ENCODE data around the gene DIAPH2. TPM values are rescaled to one million over a fixed set of nuclear protein-coding genes. Genes with fewer than 3 reads are reported as not detected.

Gene DIAPH2
- total and polyA plus RNA-seq, 8 donors, result 1.9 to 10.0 (median 5.9) TPM

- intact Hi-C loops (cut with DNase I), result no loop called here
- no peaks in the 10 kb centered on the region for H3K4me1 ChIP-seq
- no peaks in the 10 kb centered on the region for H3K36me3 ChIP-seq
- no peak for FAIRE-seq
- H3K27me3 ChIP-seq, result no peaks in the 10 kb centered on the region
- no peaks in the 10 kb centered on the region for H3K9me3 ChIP-seq
- H3K4me3 ChIP-seq, result no peak overlapping the region
- no peak for TF ChIP-seq CTCF (IDR thresholded peaks at IDR 0.05)
- no peak for DNase-seq
- ATAC-seq, result no peak
- H3K27ac ChIP-seq, result no peak overlapping the region
- 68 to 86% methylated on average over 4 of the region's 4 CpGs for WGBS, 2 donors
Observed at GRCh38 chrX:97311066-97311778, 626.6 kb downstream of the DIAPH2 start.

GRCh38 chrX:97314345-97314744, 629.7 kb downstream of the DIAPH2 start:
- Histone ChIP-seq H3K27ac (no peak overlapping the region), H3K4me1 (no peaks in the 10 kb centered on the region), H3K4me3 (no peak overlapping the region), H3K36me3 (no peaks in the 10 kb centered on the region), H3K27me3 (no peaks in the 10 kb centered on the region), H3K9me3 (no peaks in the 10 kb centered on the region)
- no peak for TF ChIP-seq CTCF (IDR thresholded peaks at IDR 0.05)
- intact Hi-C loops (cut with DNase I), result no loop called here
- FAIRE-seq, result no peak
- no peak for DNase-seq
- 45 to 81% methylated on average over 1 of the region's 1 CpG for WGBS, 2 donors
- no peak for ATAC-seq

DNA sequence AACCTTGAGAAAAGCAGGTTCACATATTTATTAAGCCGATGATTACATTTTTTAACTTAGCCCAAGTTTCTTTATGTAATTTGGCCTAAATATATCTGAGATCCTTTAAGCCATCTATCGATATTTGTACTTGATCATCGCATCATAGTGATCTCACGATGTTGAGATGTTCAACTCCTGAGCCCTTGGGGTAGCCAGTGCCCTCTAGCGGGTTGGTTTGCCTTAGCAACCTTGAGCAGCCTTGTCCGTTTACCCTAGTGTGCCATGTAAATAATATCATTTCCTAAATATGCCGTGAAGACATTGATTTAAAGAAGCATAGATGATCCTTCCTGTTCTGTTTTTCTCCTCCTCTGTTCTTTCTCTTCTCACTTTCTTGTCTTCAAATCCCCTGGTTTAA, 631.3 kb downstream of the DIAPH2 start:
- 73 to 92% methylated on average over 7 of the region's 7 CpGs for WGBS, 2 donors
- no peaks in the 10 kb centered on the region for H3K27me3 ChIP-seq
- intact Hi-C loops (cut with DNase I), result no loop called here
- no peaks in the 10 kb centered on the region for H3K9me3 ChIP-seq
- peak in 1 of 4 donors; percentile 18 for TF ChIP-seq CTCF (IDR thresholded peaks at IDR 0.05)
- FAIRE-seq (no peak), ATAC-seq (no peak), DNase-seq (peak in 1 of 6 donors; percentile 22)
- no peaks in the 10 kb centered on the region for H3K36me3 ChIP-seq
- H3K4me1 ChIP-seq, result no peaks in the 10 kb centered on the region
- no peak overlapping the region for H3K27ac ChIP-seq
- no peak overlapping the region for H3K4me3 ChIP-seq

GRCh38 chrX:97320305-97320704, 635.7 kb downstream of the DIAPH2 start:
- Histone ChIP-seq H3K9me3 (no peaks in the 10 kb centered on the region), H3K4me1 (no peaks in the 10 kb centered on the region), H3K4me3 (no peak overlapping the region), H3K27ac (no peak overlapping the region), H3K27me3 (no peaks in the 10 kb centered on the region), H3K36me3 (no peaks in the 10 kb centered on the region)
- WGBS, 2 donors, result 86 to 92% methylated on average over 11 of the region's 11 CpGs
- no peak for DNase-seq
- FAIRE-seq, result no peak
- TF ChIP-seq CTCF (IDR thresholded peaks at IDR 0.05), result no peak
- no peak for ATAC-seq
- intact Hi-C loops (cut with DNase I), result no loop called here

- DNase-seq (no peak), ATAC-seq (no peak), FAIRE-seq (no peak)
- H3K9me3 ChIP-seq, result no peaks in the 10 kb centered on the region
- H3K4me1 ChIP-seq, result no peaks in the 10 kb centered on the region
- H3K36me3 ChIP-seq, result no peaks in the 10 kb centered on the region
- no peak for TF ChIP-seq CTCF (IDR thresholded peaks at IDR 0.05)
- H3K27ac ChIP-seq, result no peak overlapping the region
- no peak overlapping the region for H3K4me3 ChIP-seq
- intact Hi-C loops (cut with DNase I), result no loop called here
- no peaks in the 10 kb centered on the region for H3K27me3 ChIP-seq
Observed at GRCh38 chrX:97322401-97322800, 637.8 kb downstream of the DIAPH2 start.

All from pancreas (tissue), 10 donors.